Measurements from ENCODE around the gene C15orf40. TPM values are rescaled to one million over a fixed set of nuclear protein-coding genes. Genes with fewer than 3 reads are reported as not detected.

Gene C15orf40
- 46.2 and 54.6 TPM in 2 replicates for total RNA-seq (2011; cell fraction: chromatin; rRNA removed; ENCODE audit: low replicate concordance)
- 35.3 and 48.2 TPM in 2 replicates for total RNA-seq (2011; cell fraction: nucleolus; rRNA removed)
- 49.2 and 71.3 TPM in 2 replicates for total RNA-seq (2011; cell fraction: nucleoplasm; rRNA removed)
- 15.9 and 18.4 TPM in 2 replicates for total RNA-seq (2014; rRNA removed)
- 30.3 and 33.7 TPM in 2 replicates for total RNA-seq (2014; rRNA removed; fragmentation: Illumina TruSeq; extraction: Trizol)
- 13.6 and 22.1 TPM in 2 replicates for total RNA-seq (2015; rRNA removed; fragmentation: Illumina TruSeq; extraction: Trizol)
- 22.9 and 27.0 TPM in 2 replicates for total RNA-seq (2021)
- polyA plus RNA-seq (2011; rRNA removed) = 21.4 and 27.0 TPM in 2 replicates
- 13.7 and 19.6 TPM in 2 replicates for polyA plus RNA-seq (2011; cell fraction: cytosol; rRNA removed)
- 18.6 and 24.1 TPM in 2 replicates for polyA plus RNA-seq (2011; cell fraction: nucleus; rRNA removed)
- 28.6 and 37.1 TPM in 2 replicates for polyA plus RNA-seq (2012)
- polyA plus RNA-seq (2014; fragmentation: Illumina TruSeq; extraction: Trizol) = 23.2 and 33.9 TPM in 2 replicates
- polyA plus RNA-seq (2014; fragmentation: Nextera tagmentation; extraction: Ambion mirVana) = 10 to 100 TPM; 49.9 to 52.0 TPM
- 21.8 and 29.6 TPM in 2 replicates for polyA plus RNA-seq (2014; rRNA removed)
- 13.9 and 15.5 TPM in 2 replicates for polyA minus RNA-seq (2011; rRNA and poly(A)+ RNA removed)
- 4.8 and 6.3 TPM in 2 replicates for polyA minus RNA-seq (2011; cell fraction: cytosol; rRNA and poly(A)+ RNA removed)
- 25.8 and 31.9 TPM in 2 replicates for polyA minus RNA-seq (2011; cell fraction: nucleus; rRNA and poly(A)+ RNA removed)
- percentile 72 among the genes with signal in this experiment for Bru-seq, nascent RNA
- BruChase-seq, experiment 1, labeled RNA remaining after a 2-hour chase = percentile 69 among the genes with signal in this experiment
- percentile 64 among the genes with signal in this experiment for BruChase-seq, experiment 2, labeled RNA remaining after a 6-hour chase
- long read RNA-seq, experiment 1, full-length matches to known transcripts = 46 of 56 reads
- long read RNA-seq, experiment 1, partial matches to known transcripts = 0 of 56 reads
- long read RNA-seq, experiment 1, other reads (novel, unspliced or antisense) = 10 of 56 reads
- long read RNA-seq, experiment 2, partial matches to known transcripts = 3 of 24 reads
- long read RNA-seq, experiment 2, other reads (novel, unspliced or antisense) = 21 of 24 reads
- long read RNA-seq, experiment 3, full-length matches to known transcripts = 10 of 16 reads
- long read RNA-seq, experiment 3, partial matches to known transcripts = 0 of 16 reads
- long read RNA-seq, experiment 3, other reads (novel, unspliced or antisense) = 6 of 16 reads

GRCh38 chr15:83011271-83012075, at the start of gene C15orf40:
Gene C15orf40, minus strand, starts transcription at chr15:83011639. Its CDS starts 32 bp downstream, at chr15:83011607.
- DNase-seq (ENCODE audit: extremely low read depth in 1 of 4, low spot score in 3 of 4) (peak; percentile 94 to 95 (median 95)), ATAC-seq (peak; percentile 94), FAIRE-seq (peak; percentile 65)
- Histone ChIP-seq H2AFZ (ENCODE audit: low read depth, low read length) (peak within 1 kb of the TSS; percentile 96), H3K79me2 (ENCODE audit: control insufficient read depth, insufficient read depth, low read length) (peaks cover 36% of the 10 kb centered on the region), H3K9ac (ENCODE audit: insufficient read depth in 1 of 2, low read depth in 2 of 2, low read length in 2 of 2) (peak within 1 kb of the TSS; percentile 90 to 94), H4K20me1 (replicated peaks; ENCODE audit: control insufficient read depth, insufficient read depth, low read length) (no peaks in the 10 kb centered on the region), H3K4me2 (ENCODE audit: insufficient read depth, low read length) (peak within 1 kb of the TSS; percentile 85), H3K27ac (ENCODE audit: extremely low read depth, low read depth, low read length) (peak within 1 kb of the TSS; percentile 87), H3K27me3 (ENCODE audit: control insufficient read depth in 2 of 2, insufficient read depth in 2 of 2, low read length in 2 of 2) (no peaks in the 10 kb centered on the region; a peak in 1 of 5 replicates), H3K9me1 (ENCODE audit: control insufficient read depth, insufficient read depth, low read length) (no peaks in the 10 kb centered on the region), H3K9me3 (replicated peaks; ENCODE audit: control insufficient read depth, insufficient read depth, low read depth, low read length) (no peaks in the 10 kb centered on the region), H3K36me3 (ENCODE audit: control insufficient read depth, insufficient read depth, low read length) (peaks cover 32% of the 10 kb centered on the region), H3K4me3 (peak within 1 kb of the TSS; percentile 68), H3K4me1 (replicated peaks in 1 of 2; ENCODE audit: control insufficient read depth in 2 of 2, insufficient read depth in 2 of 2, low read length in 2 of 2) (peaks cover 20 to 24% of the 10 kb centered on the region in 2 experiments; a peak in 4 of 5 replicates)
- intact Hi-C loops (cut with micrococcal nuclease) (loop anchor here (1.0 to 5.0 kb wide), 5 partner anchors 55 to 425 kb away; partner anchors contain the start of genes BTBD1 and TM6SF1), in situ Hi-C loops (cut with MboI) (no loop called here)
- POLR2A ChIA-PET = interaction anchor here (1.0 to 2.8 kb wide), 6 partner anchors 8 to 23 kb away, joined by 3 to 16 read pairs (median 6); no protein-coding TSS in a partner anchor
- WGBS (ENCODE audit: insufficient coverage, low coverage, missing lambda C conversion rate) = under 1% methylated on average over 54 of the region's 64 CpGs
- CTCF ChIA-PET (ENCODE audit: low intra/inter-chr PET ratio) = interaction anchor here (1.4 to 1.7 kb wide), 2 partner anchors 162 to 561 kb away, joined by 5 to 6 read pairs; no protein-coding TSS in a partner anchor
- no TSS peak for BruUV-seq (replicated peaks)
- TF ChIP-seq ZNF699 (CRISPR knock-in tag; IDR thresholded peaks at IDR 0.05; ENCODE audit: insufficient replicate concordance) (no peak), ZNF311 (CRISPR knock-in tag; IDR thresholded peaks at IDR 0.05) (no peak), NCOA1 (IDR thresholded peaks at IDR 0.05; ENCODE audit: low read depth) (no peak), THRAP3 (IDR thresholded peaks at IDR 0.05; ENCODE audit: borderline replicate concordance) (no peak), GTF2E2 (tag; IDR thresholded peaks at IDR 0.05) (no peak; the same call in 1 of the 2 replicates), ZNF444 (CRISPR knock-in tag; IDR thresholded peaks at IDR 0.05) (no peak), MEF2A (IDR thresholded peaks at IDR 0.05; ENCODE audit: control insufficient read depth, low read depth, low read length) (0 out of 2 replicates have a peak, but pooled peaks have one; percentile 16), NFRKB (IDR thresholded peaks at IDR 0.05; ENCODE audit: low read depth) (peak; percentile 74; the same call in 1 of the 2 replicates), E2F6 (IDR thresholded peaks at IDR 0.05; ENCODE audit: borderline replicate concordance in 1 of 2, extremely low read depth in 1 of 2, insufficient read depth in 1 of 2, insufficient read length in 1 of 2, low read depth in 1 of 2, low read length in 1 of 2, poor library complexity in 1 of 2, severe bottlenecking in 1 of 2) (peak; percentile 84 to 88), ZNF398 (CRISPR knock-in tag; IDR thresholded peaks at IDR 0.05) (no peak), ZSCAN32 (CRISPR knock-in tag; IDR thresholded peaks at IDR 0.05) (no peak), ELF2 (CRISPR knock-in tag; IDR thresholded peaks at IDR 0.05) (peak; percentile 76)

Measured in K562 (cell line).